WTC11 (cell line): ENCODE results near the gene IL1R1.

Experiments
- CBFB ChIP-seq: sonication (generic); formaldehyde crosslinking; IDR thresholded peaks from 2 replicates; pipeline ENCODE4 v1.8.1; 2022; ENCODE audit warnings: mild to moderate bottlenecking, low read depth, missing genetic modification reagents
- ELF4 ChIP-seq: sonication (generic); formaldehyde crosslinking; IDR thresholded peaks from 2 replicates; pipeline ENCODE4 v1.8.1; 2022; ENCODE audit warnings: low read depth, mild to moderate bottlenecking, moderate library complexity, missing genetic modification reagents
- ETV6 ChIP-seq: sonication (generic); formaldehyde crosslinking; IDR thresholded peaks from 2 replicates; pipeline ENCODE4 v1.8.1; 2022; ENCODE audit warnings: mild to moderate bottlenecking, missing genetic modification reagents
- JUN ChIP-seq: sonication (generic); formaldehyde crosslinking; IDR thresholded peaks from 2 replicates; pipeline ENCODE4 v1.8.0; 2023; ENCODE audit warnings: mild to moderate bottlenecking, missing genetic modification reagents
- NFE2L1 ChIP-seq: sonication (generic); formaldehyde crosslinking; IDR thresholded peaks from 2 replicates; pipeline ENCODE4 v1.8.1; 2023; ENCODE audit warnings: missing genetic modification reagents
- SP1 ChIP-seq: sonication (generic); formaldehyde crosslinking; conservative IDR thresholded peaks from 2 replicates; pipeline ENCODE4 v1.8.1; 2022; ENCODE audit warnings: missing genetic modification reagents
- TEAD1 ChIP-seq: sonication (generic); formaldehyde crosslinking; IDR thresholded peaks from 2 replicates; pipeline ENCODE4 v1.8.0; 2022; ENCODE audit warnings: mild to moderate bottlenecking, missing genetic modification reagents
- ZBTB21 ChIP-seq: sonication (generic); formaldehyde crosslinking; IDR thresholded peaks from 2 replicates; pipeline ENCODE4 v1.8.1; 2023; ENCODE audit warnings: mild to moderate bottlenecking, missing genetic modification reagents, borderline replicate concordance
- TF ChIP-seq, protein P1 (sequence below): fragments of 200-600 bp; IDR thresholded peaks from 2 replicates; pipeline ENCODE4 v1.8.0; 2022; ENCODE audit warnings: antibody characterized with exemption
- TF ChIP-seq, protein P2 (sequence below): sonication (generic); formaldehyde crosslinking; IDR thresholded peaks from 2 replicates; pipeline ENCODE4 v1.8.0; 2022; ENCODE audit warnings: mild to moderate bottlenecking, missing genetic modification reagents
- TF ChIP-seq, protein P3 (sequence below): sonication (generic); formaldehyde crosslinking; IDR thresholded peaks from 2 replicates; pipeline ENCODE4 v1.8.0; 2022; ENCODE audit warnings: mild to moderate bottlenecking, missing genetic modification reagents
- TF ChIP-seq, protein P4 (sequence below): sonication (generic); formaldehyde crosslinking; IDR thresholded peaks from 2 replicates; pipeline ENCODE4 v1.8.0; 2022; ENCODE audit warnings: mild to moderate bottlenecking, missing genetic modification reagents
- TF ChIP-seq, protein P5 (sequence below): sonication (generic); formaldehyde crosslinking; IDR thresholded peaks from 2 replicates; pipeline ENCODE4 v1.8.1; 2022; ENCODE audit warnings: low read depth, mild to moderate bottlenecking, moderate library complexity, missing genetic modification reagents, borderline replicate concordance

DNA sequence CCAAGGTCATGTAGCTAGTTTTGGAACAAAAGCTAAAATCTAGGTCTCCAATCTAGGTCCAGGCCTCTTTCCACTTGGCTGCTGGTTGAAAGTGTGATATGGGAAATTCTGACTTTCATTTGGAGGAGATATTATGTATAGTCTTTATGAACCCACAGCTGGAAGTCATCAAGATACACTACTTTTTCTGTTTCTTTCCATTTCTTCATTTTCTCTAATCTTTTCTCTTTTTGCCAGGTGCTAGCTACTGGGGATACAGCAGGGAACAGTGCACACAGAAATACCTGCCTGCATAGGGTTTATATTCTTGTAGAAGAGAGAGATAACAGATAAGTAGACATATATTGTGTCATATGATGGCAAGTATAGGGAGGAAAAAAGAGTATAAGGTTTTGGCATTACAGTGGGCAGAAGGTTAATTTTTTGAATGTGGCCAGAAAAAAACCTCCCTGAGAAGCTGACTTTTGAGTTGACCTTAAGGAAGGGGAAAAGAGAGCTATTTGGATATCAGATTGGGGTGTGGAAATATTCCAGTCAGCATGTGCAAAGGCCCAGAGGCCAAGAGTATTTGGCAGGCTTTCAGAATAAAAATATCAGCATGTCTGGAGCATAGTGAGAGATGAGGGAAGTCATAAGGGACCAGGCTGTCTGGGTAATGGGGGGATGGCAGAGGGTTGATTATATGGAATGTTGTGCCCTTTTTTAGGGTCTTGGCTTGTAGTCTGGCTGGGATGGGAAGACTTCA lies 15.6 kb downstream of the IL1R1 start:
- TF ChIP-seq, protein P1, sequence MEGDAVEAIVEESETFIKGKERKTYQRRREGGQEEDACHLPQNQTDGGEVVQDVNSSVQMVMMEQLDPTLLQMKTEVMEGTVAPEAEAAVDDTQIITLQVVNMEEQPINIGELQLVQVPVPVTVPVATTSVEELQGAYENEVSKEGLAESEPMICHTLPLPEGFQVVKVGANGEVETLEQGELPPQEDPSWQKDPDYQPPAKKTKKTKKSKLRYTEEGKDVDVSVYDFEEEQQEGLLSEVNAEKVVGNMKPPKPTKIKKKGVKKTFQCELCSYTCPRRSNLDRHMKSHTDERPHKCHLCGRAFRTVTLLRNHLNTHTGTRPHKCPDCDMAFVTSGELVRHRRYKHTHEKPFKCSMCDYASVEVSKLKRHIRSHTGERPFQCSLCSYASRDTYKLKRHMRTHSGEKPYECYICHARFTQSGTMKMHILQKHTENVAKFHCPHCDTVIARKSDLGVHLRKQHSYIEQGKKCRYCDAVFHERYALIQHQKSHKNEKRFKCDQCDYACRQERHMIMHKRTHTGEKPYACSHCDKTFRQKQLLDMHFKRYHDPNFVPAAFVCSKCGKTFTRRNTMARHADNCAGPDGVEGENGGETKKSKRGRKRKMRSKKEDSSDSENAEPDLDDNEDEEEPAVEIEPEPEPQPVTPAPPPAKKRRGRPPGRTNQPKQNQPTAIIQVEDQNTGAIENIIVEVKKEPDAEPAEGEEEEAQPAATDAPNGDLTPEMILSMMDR = no peak
- TF ChIP-seq, protein P2, sequence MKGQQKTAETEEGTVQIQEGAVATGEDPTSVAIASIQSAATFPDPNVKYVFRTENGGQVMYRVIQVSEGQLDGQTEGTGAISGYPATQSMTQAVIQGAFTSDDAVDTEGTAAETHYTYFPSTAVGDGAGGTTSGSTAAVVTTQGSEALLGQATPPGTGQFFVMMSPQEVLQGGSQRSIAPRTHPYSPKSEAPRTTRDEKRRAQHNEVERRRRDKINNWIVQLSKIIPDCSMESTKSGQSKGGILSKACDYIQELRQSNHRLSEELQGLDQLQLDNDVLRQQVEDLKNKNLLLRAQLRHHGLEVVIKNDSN = no peak
- TF ChIP-seq CBFB (CRISPR knock-in tag) (no peak), ZBTB21 (CRISPR knock-in tag) (no peak), SP1 (CRISPR knock-in tag) (no peak), ETV6 (no peak), NFE2L1 (CRISPR knock-in tag) (no peak), TEAD1 (no peak), JUN (no peak), ELF4 (no peak)
- TF ChIP-seq, protein P3, sequence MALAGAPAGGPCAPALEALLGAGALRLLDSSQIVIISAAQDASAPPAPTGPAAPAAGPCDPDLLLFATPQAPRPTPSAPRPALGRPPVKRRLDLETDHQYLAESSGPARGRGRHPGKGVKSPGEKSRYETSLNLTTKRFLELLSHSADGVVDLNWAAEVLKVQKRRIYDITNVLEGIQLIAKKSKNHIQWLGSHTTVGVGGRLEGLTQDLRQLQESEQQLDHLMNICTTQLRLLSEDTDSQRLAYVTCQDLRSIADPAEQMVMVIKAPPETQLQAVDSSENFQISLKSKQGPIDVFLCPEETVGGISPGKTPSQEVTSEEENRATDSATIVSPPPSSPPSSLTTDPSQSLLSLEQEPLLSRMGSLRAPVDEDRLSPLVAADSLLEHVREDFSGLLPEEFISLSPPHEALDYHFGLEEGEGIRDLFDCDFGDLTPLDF (CRISPR knock-in tag) = no peak
- TF ChIP-seq, protein P4, sequence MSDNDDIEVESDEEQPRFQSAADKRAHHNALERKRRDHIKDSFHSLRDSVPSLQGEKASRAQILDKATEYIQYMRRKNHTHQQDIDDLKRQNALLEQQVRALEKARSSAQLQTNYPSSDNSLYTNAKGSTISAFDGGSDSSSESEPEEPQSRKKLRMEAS (CRISPR knock-in tag) = no peak
- TF ChIP-seq, protein P5, sequence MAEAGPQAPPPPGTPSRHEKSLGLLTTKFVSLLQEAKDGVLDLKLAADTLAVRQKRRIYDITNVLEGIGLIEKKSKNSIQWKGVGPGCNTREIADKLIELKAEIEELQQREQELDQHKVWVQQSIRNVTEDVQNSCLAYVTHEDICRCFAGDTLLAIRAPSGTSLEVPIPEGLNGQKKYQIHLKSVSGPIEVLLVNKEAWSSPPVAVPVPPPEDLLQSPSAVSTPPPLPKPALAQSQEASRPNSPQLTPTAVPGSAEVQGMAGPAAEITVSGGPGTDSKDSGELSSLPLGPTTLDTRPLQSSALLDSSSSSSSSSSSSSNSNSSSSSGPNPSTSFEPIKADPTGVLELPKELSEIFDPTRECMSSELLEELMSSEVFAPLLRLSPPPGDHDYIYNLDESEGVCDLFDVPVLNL (CRISPR knock-in tag) = no peak
